Kidney capillary endothelial cell (primary cell): ENCODE results near the gene CPVL.
"Not testable (repeated sequence)": the region's sequence is repeated elsewhere in the genome, so short reads cannot be mapped to it uniquely, and the experiment has no call there.

ENCODE experiments used
- DNase-seq: peaks from one replicate; pipeline ENCODE4 v3.0.0-alpha.2; 2018; ENCODE audit warnings: low spot score

CPVL gene

GRCh38 chr7:29119538-29119937 lies 26.8 kb downstream of the CPVL start:
- DNase-seq, result no peak

- no peak for DNase-seq
Measured at GRCh38 chr7:29116361-29117200, 29.8 kb downstream of the CPVL start.

- no peak for DNase-seq
Measured at GRCh38 chr7:29115753-29116152, 30.6 kb downstream of the CPVL start.

DNA sequence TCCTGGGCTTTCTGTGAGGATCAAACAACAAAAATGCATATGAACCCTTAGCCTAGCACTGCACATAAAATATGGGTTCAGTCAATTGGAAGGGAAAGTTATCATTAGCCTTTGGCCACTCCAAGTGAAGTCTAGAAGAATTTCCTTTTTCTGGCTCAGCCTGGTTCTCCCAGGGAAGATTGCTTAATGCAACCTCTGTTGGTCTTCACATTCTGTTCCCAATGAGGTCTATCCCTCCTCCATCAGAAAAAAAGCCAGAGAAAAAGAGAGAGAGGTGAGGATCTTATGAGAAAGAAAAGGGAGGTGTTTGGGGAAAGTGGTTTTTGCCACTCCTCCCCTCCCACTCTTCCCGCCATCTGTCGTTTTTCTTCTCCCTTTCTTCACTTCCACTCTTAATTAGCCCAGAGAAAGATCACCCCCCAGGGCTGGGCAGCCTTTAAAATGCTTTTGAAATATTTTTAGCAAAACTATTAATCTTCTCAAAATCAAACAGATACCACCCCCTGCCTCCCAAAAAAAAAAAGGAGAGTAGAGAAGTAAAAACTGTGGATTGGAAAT lies 31.1 kb downstream of the CPVL start:
- no peak for DNase-seq

GRCh38 chr7:29114266-29114665 lies 32.1 kb downstream of the CPVL start:
- DNase-seq, result not testable (repeated sequence)

GRCh38 chr7:29113384-29114102 lies 32.8 kb downstream of the CPVL start:
- peak; percentile 66 for DNase-seq

DNA sequence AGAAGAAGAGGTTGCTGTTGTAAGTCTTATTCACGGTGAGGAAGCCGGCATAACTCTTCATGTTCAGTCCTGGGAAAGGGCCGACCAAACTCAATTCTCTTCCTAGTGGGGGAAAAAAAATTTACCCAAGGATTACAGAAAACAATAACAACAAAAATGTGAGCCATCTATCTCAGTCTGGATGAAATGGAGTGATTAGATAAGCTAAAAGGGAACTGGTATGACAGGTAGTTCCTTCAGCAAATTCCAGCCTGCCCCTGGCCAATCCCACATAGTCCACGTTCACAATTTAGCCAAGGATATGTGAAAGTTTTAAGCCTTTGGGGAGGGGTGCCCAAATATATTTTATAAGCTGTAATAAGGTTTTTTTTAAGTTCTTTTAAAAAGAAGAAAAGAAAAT lies 33.6 kb downstream of the CPVL start:
- no peak for DNase-seq

DNA sequence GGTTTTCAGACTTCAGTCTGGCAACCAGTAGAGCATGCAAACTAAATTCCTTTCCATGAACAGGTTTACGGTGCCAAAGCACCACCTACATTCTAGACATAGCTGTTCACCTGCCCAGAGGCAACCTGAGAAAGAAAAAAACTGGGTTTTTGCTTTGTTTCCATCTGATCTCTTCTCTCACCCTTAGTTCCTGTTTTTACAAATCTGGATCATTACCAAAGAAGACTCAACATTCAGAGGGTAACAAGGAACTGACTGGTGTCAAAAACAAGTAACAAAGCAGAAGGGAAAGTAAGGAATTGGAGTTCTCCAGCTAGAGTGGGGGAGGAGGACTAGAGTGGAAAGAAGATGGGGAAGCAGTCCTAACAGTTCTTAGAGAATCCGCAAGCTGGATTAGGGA lies 36.4 kb downstream of the CPVL start:
- no peak for DNase-seq

GRCh38 chr7:29109358-29109757 lies 37.0 kb downstream of the CPVL start:
- no peak for DNase-seq

DNA sequence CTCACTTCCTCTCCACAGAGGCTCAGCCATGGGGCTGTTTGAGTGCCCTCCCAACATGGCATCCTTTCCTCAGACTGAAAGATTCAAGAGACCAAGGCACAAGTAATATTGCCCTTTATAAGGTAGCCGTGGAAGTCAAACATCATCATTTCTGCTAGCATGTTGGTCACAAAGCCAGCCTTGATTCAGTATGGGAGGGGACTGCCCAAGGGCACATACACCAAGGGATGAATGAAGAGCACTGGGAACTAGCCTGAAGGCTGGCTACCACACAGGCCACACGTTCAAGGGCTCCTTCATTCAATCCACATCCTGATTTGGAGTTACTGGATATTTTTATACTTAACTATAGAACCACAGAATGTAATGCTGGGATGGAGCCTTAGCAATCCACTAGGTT lies 39.3 kb downstream of the CPVL start:
- no peak for DNase-seq

DNA sequence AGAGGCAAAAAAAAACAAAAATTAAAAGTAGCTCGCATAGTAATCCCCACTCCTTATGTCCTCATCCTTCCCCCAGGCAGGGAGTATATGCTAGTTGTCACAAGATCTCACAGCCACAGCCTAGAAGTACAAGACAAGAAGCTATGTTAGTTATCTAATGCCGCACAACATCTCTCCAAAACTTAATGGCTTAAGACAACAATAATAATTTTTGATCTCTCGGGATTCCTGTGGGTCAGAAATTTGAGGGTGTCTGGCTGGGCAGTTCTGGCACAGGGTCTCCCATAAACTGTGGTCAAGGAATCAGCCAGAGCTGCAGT lies 39.7 kb downstream of the CPVL start:
- DNase-seq, result no peak

DNA sequence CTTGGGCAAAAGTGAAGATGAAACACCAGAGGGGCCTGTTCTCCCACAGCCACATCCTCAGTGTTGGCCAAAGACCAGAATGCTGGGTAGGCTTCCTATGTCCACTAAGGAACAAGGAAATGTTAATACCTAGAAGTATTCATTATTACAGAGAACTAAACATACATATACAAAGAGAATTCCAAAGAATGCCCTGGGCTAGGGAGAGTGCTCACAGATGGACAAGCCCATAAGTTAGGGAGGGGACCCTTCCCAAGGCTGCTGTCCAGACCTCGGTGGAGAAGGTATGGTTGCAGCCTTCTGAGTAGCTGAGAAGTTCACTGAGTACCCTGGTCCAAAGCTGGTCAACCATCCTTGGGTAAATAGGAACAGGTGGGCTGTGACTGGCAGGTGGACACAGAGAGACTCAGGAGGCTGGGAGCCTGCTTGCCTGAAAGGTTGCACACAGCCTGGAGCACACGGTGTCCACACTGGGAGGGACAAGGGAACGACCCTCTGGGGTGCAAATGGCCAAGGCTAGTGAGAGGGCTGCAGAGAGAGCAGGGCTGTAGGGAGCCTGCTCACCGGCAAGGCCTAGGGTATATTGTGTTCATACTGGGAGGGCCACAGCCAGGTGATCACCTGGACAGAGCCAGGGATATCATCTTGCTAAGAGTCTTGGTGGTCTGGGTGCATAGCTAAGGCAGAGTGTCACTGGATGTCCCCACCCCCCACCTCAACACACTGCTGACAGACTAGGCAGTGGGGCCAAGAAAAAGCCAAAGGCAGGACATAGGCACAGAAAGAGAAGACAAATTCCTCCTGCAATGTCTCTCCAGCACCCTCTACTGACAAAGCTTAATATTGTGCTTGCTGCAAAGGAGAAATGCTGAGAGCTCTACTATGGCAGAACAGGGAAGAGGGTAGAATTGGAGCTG lies 40.3 kb downstream of the CPVL start:
- peak; percentile 66 for DNase-seq

- DNase-seq, result no peak
Measured at GRCh38 chr7:29105191-29105590, 41.1 kb downstream of the CPVL start.

DNA sequence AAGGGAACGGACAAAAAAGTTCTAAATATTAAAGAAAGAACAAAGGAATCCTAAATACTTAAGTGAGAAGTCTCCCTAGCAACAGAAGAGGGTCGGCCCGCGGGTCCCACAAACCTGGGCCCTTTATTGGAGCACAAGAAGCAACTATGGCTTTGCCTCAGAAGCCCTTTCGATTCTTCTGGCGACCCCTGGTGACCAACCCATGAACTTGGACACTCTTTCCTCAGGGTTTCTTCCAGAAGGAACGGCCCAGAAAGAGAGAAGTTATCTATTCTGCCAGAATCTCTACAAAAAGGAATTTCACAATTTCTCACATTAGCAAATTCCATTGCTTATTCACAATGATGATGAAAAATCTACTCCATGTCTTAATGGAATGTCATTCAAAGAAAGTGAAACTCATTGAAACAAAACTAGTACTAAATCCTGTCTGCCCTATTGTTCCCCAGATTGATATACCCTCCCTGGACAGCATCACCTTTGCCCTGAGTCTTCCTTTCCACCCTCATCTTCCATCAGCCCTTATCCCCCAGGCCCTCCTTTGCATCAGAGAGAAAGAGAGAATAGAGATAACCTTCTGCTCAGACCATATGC lies 43.7 kb downstream of the CPVL start:
- peak; percentile 67 for DNase-seq

DNA sequence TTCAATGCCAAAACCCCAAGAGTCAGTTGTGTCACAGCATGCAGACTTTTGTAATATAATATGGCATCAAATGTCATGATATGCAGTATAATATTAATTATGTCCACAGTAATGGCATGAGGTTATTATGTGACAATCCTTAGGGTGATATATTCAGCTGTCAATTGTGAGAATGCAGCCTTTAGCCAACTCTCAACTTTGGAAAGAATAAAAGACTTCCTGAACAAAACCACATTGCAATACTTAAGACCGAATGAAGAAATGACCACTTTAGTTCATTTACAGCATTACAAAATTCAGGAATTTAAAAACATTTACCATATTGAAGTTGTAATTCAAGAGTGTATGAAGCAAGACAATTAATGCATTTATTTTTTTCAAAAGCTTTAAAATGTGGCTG lies 45.4 kb downstream of the CPVL start:
- no peak for DNase-seq

DNA sequence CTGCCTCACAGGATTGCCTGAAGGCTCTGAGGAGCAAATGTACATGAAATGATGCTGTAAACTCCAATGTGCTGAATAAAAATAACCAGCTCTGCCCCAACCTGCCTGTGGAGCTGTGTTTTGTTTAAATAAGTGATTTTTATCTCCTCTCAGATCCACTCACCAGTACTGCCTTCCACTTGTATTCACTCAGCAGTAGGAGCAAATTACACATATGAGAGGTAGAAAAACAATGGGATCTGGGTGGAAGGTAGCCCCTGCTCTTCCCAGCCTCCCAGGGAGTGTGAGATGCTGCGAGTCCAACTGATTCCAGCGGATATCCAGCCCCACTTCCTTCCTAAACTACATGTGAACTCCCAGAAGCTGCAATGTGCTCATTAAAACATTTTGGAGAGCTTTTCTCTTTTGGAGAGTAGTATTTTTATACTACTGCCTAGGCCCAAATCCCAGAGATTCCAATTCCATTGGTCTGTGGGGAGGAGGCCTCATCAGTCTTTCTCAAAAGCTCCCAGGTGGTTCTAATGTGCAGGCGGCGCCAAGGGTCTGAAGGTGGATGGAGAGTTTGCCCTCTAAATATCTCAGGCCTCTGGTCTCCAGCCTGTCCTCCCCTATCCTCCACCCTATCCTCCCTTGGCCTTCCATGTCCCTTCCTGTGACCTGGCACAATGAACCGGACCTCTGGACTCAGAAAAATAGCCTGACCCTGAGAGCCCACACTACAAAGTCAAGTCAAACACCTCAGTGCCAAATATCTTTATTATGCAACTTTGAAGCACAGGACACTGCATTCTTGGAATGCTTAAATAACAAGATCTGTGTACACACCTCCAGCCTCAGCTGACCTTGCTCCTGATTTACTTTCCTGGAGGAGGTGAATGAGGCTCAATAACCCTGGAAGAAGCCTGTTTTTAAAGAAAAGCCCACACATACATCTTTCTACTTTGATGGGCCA lies 46.2 kb downstream of the CPVL start:
- DNase-seq, result no peak

GRCh38 chr7:29096446-29096730 lies 49.9 kb downstream of the CPVL start:
- no peak for DNase-seq

- no peak for DNase-seq
Measured at GRCh38 chr7:29095631-29096445, 50.5 kb downstream of the CPVL start.

GRCh38 chr7:29093091-29093490 lies 53.2 kb downstream of the CPVL start:
- DNase-seq, result not testable (repeated sequence)

GRCh38 chr7:29091715-29092114 lies 54.6 kb downstream of the CPVL start:
- DNase-seq, result no peak
